HepG2 (cell line): ENCODE measurements around the gene PARK7. TPM values are rescaled to one million over a fixed set of nuclear protein-coding genes. Genes with fewer than 3 reads are reported as not detected.

Source experiments
- ARHGAP35 ChIP-seq: sonication (generic); formaldehyde crosslinking; IDR thresholded peaks from 2 replicates; pipeline ENCODE4 v1.9.0; 2022; ENCODE audit warnings: mild to moderate bottlenecking, inconsistent platforms, moderate library complexity, missing genetic modification reagents, borderline replicate concordance
- BCL6 ChIP-seq: IDR thresholded peaks from 2 replicates; pipeline ENCODE4 v1.6.1; 2016; ENCODE audit warnings: missing genetic modification reagents, missing compliant biosample characterization
- FOSL1 ChIP-seq: sonication (generic); formaldehyde crosslinking; IDR thresholded peaks from 2 replicates; pipeline ENCODE4 v1.9.0; 2021; ENCODE audit warnings: missing genetic modification reagents, borderline replicate concordance
- FOXJ3 ChIP-seq: sonication (generic); formaldehyde crosslinking; IDR thresholded peaks from 2 replicates; pipeline ENCODE4 v1.4.0; 2020; ENCODE audit warnings: missing genetic modification reagents, mild to moderate bottlenecking, borderline replicate concordance
- FOXM1 ChIP-seq: sonication (generic); formaldehyde crosslinking; IDR thresholded peaks from 2 replicates; pipeline ENCODE4 v1.5.0; 2020; ENCODE audit warnings: missing genetic modification reagents
- GMEB1 ChIP-seq: sonication (generic); formaldehyde crosslinking; IDR thresholded peaks from 2 replicates; pipeline ENCODE4 v1.5.1; 2020; ENCODE audit warnings: missing genetic modification reagents, mild to moderate bottlenecking, borderline replicate concordance
- IRF2 ChIP-seq: IDR thresholded peaks from 2 replicates; pipeline ENCODE4 v1.6.1; 2018; ENCODE audit warnings: missing genetic modification reagents, missing compliant biosample characterization
- KDM4B ChIP-seq: sonication (generic); formaldehyde crosslinking; IDR thresholded peaks from 2 replicates; pipeline ENCODE4 v1.4.0; 2020; ENCODE audit warnings: missing genetic modification reagents
- MED13 ChIP-seq: sonication (generic); formaldehyde crosslinking; IDR thresholded peaks from 2 replicates; pipeline ENCODE4 v1.5.0; 2020; ENCODE audit warnings: missing genetic modification reagents
- MIXL1 ChIP-seq: IDR thresholded peaks from 2 replicates; pipeline ENCODE4 v1.6.1; 2016
- NFE2L1 ChIP-seq: sonication (generic); formaldehyde crosslinking; IDR thresholded peaks from 2 replicates; pipeline ENCODE4 v1.4.0; 2020; ENCODE audit warnings: missing genetic modification reagents, mild to moderate bottlenecking, borderline replicate concordance
- PAX8 ChIP-seq: sonication (generic); formaldehyde crosslinking; IDR thresholded peaks from 2 replicates; pipeline ENCODE4 v1.8.0; 2022; ENCODE audit warnings: mild to moderate bottlenecking, missing genetic modification reagents, borderline replicate concordance
- PITX1 ChIP-seq: sonication (generic); formaldehyde crosslinking; IDR thresholded peaks from 2 replicates; pipeline ENCODE4 v1.5.1; 2020; ENCODE audit warnings: mild to moderate bottlenecking, missing genetic modification reagents
- RAD21 ChIP-seq: fragments of 450-650 bp; formaldehyde crosslinking; IDR thresholded peaks from 2 replicates; pipeline ENCODE4 v1.5.0; 2020; ENCODE audit warnings: mild to moderate bottlenecking
- RFX3 ChIP-seq: IDR thresholded peaks from 2 replicates; pipeline ENCODE4 v1.6.1; 2016; ENCODE audit warnings: missing biosample characterization, missing genetic modification reagents
- SALL1 ChIP-seq: sonication (generic); formaldehyde crosslinking; IDR thresholded peaks from 2 replicates; pipeline ENCODE4 v1.8.0; 2022; ENCODE audit warnings: mild to moderate bottlenecking, missing genetic modification reagents
- SNAPC5 ChIP-seq: sonication (generic); formaldehyde crosslinking; IDR thresholded peaks from 2 replicates; pipeline ENCODE4 v1.8.1; 2023; ENCODE audit warnings: mild to moderate bottlenecking, missing genetic modification reagents, borderline replicate concordance
- STAG1 ChIP-seq: sonication (generic); formaldehyde crosslinking; IDR thresholded peaks from 2 replicates; pipeline ENCODE4 v1.4.0; 2020; ENCODE audit warnings: missing genetic modification reagents
- ZNF343 ChIP-seq: sonication (generic); formaldehyde crosslinking; IDR thresholded peaks from 2 replicates; pipeline ENCODE4 v1.4.0; 2020; ENCODE audit warnings: mild to moderate bottlenecking, missing genetic modification reagents
- ZNF530 ChIP-seq: sonication (generic); formaldehyde crosslinking; IDR thresholded peaks from 2 replicates; pipeline ENCODE4 v1.5.0; 2020; ENCODE audit warnings: low read depth, mild to moderate bottlenecking, missing genetic modification reagents
- ZNF556 ChIP-seq: sonication (generic); formaldehyde crosslinking; IDR thresholded peaks from 2 replicates; pipeline ENCODE4 v1.4.0; 2020; ENCODE audit warnings: mild to moderate bottlenecking, missing genetic modification reagents, borderline replicate concordance
- ZNF674 ChIP-seq: sonication (generic); formaldehyde crosslinking; IDR thresholded peaks from 2 replicates; pipeline ENCODE4 v1.5.0; 2020; ENCODE audit warnings: low read depth, mild to moderate bottlenecking, missing genetic modification reagents
- ZZZ3 ChIP-seq: sonication (generic); formaldehyde crosslinking; IDR thresholded peaks from 2 replicates; pipeline ENCODE4 v1.4.0; 2020; ENCODE audit warnings: missing genetic modification reagents, mild to moderate bottlenecking, borderline replicate concordance
- polyA plus RNA-seq, 8 experiments: library from polyadenylated mRNA; depleted of rRNA in 3 of 8; stranded (reverse) in 7 of 8; unstranded in 1 of 8; fragments of >200 nt; fragmentation: Illumina TruSeq in 4 of 8; extraction: Trizol in 4 of 8; gene quantifications; 2 replicates each; pipeline versions ENCODE4 v1.2.1 to v1.2.3, GENCODE V29; 2011 to 2016; ENCODE audit warnings: low read depth in 4 of 8, missing spikeins in 1 of 8, mixed read lengths in 1 of 8; ENCODE audit not compliant: insufficient read depth in 1 of 8
- total RNA-seq, 5 experiments: library from RNA; depleted of rRNA; stranded (reverse); fragments of >200 nt; fragmentation: Illumina TruSeq; extraction: Trizol; gene quantifications; 2 replicates each; pipeline ENCODE4 v1.2.3, GENCODE V29; 2016; ENCODE audit warnings: low read depth in 1 of 5
- TF ChIP-seq, protein P1 (sequence below): sonication (generic); formaldehyde crosslinking; IDR thresholded peaks from 2 replicates; pipeline ENCODE4 v1.5.1; 2020; ENCODE audit warnings: missing genetic modification reagents, mild to moderate bottlenecking, borderline replicate concordance
- TF ChIP-seq, protein P2 (sequence below): sonication (generic); formaldehyde crosslinking; IDR thresholded peaks from 2 replicates; pipeline ENCODE4 v1.4.0; 2020; ENCODE audit warnings: missing genetic modification reagents, mild to moderate bottlenecking, borderline replicate concordance
- TF ChIP-seq, protein P3 (sequence below): sonication (generic); formaldehyde crosslinking; IDR thresholded peaks from 2 replicates; pipeline ENCODE4 v1.5.0; 2020; ENCODE audit warnings: missing genetic modification reagents

The PARK7 gene
- total and polyA plus RNA-seq, 2 of the 13 experiments (the other 11 are each of a cell fraction or from before 2014, with no cell fraction given), result 212 to 296 TPM

DNA sequence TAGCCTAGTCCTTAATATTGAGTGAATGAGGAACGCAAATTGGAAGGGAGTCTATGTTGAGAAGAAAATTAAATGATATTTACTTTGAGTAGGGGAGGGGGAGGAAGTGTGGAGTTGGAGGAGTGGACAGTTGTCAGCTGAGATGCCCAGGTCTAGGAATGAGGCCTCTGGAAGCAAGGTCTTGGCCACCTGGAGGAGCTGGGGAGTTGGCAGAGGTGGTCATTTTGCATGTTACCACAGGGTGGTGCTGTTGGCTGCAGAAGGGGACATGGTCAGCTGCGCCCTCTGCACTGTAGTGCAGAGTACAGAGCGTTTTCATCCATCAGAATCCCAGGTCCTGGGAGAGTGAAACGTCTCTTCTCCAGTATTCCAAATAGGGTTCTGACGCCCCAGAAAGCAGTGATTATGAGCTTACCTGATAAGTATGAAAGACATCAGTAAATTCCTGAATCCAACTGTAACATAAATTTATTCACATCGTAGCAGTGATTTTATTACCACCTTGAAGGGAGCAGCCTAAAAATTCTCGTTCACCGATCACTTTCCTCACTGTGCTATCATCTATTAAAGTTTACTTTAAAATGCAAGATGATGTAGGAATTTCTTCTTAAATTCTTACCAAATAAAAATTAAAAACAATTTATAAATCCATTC, 13.8 kb downstream of the PARK7 start (continued):
- no peak for TF ChIP-seq ZNF530 (CRISPR knock-in tag)
- TF ChIP-seq BCL6 (CRISPR knock-in tag), result no peak
- TF ChIP-seq ZNF674 (CRISPR knock-in tag), result no peak
- TF ChIP-seq NFE2L1, result no peak
- no peak for TF ChIP-seq GMEB1 (CRISPR knock-in tag)
- TF ChIP-seq, protein P1, sequence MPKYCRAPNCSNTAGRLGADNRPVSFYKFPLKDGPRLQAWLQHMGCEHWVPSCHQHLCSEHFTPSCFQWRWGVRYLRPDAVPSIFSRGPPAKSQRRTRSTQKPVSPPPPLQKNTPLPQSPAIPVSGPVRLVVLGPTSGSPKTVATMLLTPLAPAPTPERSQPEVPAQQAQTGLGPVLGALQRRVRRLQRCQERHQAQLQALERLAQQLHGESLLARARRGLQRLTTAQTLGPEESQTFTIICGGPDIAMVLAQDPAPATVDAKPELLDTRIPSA (CRISPR knock-in tag), result no peak
- TF ChIP-seq FOXM1 (CRISPR knock-in tag), result no peak
- TF ChIP-seq IRF2 (CRISPR knock-in tag), result peak; percentile 52; the same call in 1 of the 2 replicates
- no peak for TF ChIP-seq PAX8 (CRISPR knock-in tag)
- TF ChIP-seq SNAPC5 (CRISPR knock-in tag), result no peak
- TF ChIP-seq SALL1 (CRISPR knock-in tag), result peak; percentile 73
- no peak for TF ChIP-seq ZZZ3
- TF ChIP-seq MIXL1 (CRISPR knock-in tag), result 0 out of 2 replicates have a peak, but pooled peaks have one; percentile 60
- TF ChIP-seq STAG1, result peak; percentile 99
- TF ChIP-seq ZNF556 (CRISPR knock-in tag), result no peak
- TF ChIP-seq, protein P2, sequence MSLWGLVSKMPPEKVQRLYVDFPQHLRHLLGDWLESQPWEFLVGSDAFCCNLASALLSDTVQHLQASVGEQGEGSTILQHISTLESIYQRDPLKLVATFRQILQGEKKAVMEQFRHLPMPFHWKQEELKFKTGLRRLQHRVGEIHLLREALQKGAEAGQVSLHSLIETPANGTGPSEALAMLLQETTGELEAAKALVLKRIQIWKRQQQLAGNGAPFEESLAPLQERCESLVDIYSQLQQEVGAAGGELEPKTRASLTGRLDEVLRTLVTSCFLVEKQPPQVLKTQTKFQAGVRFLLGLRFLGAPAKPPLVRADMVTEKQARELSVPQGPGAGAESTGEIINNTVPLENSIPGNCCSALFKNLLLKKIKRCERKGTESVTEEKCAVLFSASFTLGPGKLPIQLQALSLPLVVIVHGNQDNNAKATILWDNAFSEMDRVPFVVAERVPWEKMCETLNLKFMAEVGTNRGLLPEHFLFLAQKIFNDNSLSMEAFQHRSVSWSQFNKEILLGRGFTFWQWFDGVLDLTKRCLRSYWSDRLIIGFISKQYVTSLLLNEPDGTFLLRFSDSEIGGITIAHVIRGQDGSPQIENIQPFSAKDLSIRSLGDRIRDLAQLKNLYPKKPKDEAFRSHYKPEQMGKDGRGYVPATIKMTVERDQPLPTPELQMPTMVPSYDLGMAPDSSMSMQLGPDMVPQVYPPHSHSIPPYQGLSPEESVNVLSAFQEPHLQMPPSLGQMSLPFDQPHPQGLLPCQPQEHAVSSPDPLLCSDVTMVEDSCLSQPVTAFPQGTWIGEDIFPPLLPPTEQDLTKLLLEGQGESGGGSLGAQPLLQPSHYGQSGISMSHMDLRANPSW (CRISPR knock-in tag), result 0 out of 2 replicates have a peak, but pooled peaks have one; percentile 32
- TF ChIP-seq RAD21, result peak; percentile 96
- TF ChIP-seq FOSL1 (CRISPR knock-in tag), result no peak
- TF ChIP-seq MED13 (CRISPR knock-in tag), result no peak
- TF ChIP-seq PITX1 (CRISPR knock-in tag), result peak; percentile 39; the same call in 1 of the 2 replicates
- no peak for TF ChIP-seq FOXJ3 (CRISPR knock-in tag)
- TF ChIP-seq KDM4B, result no peak
- no peak for TF ChIP-seq RFX3
- no peak for TF ChIP-seq ARHGAP35 (CRISPR knock-in tag)
- no peak for TF ChIP-seq ZNF343 (CRISPR knock-in tag)
- TF ChIP-seq, protein P3, sequence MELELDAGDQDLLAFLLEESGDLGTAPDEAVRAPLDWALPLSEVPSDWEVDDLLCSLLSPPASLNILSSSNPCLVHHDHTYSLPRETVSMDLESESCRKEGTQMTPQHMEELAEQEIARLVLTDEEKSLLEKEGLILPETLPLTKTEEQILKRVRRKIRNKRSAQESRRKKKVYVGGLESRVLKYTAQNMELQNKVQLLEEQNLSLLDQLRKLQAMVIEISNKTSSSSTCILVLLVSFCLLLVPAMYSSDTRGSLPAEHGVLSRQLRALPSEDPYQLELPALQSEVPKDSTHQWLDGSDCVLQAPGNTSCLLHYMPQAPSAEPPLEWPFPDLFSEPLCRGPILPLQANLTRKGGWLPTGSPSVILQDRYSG (CRISPR knock-in tag), result no peak
